NB4 (cell line): ENCODE results near the gene CFAP99.

Experiments
- POLR2A ChIP-seq: IDR thresholded peaks from 2 replicates; pipeline ENCODE4 v1.6.1; 2011; ENCODE audit warnings: mild to moderate bottlenecking; ENCODE audit not compliant: insufficient read length; ENCODE audit errors: extremely low read depth
- TF ChIP-seq, protein P1 (sequence below): IDR thresholded peaks from one replicate; pipeline ENCODE4 v1.5.1; 2012; ENCODE audit warnings: low read depth, low read length

- TF ChIP-seq, protein P1, sequence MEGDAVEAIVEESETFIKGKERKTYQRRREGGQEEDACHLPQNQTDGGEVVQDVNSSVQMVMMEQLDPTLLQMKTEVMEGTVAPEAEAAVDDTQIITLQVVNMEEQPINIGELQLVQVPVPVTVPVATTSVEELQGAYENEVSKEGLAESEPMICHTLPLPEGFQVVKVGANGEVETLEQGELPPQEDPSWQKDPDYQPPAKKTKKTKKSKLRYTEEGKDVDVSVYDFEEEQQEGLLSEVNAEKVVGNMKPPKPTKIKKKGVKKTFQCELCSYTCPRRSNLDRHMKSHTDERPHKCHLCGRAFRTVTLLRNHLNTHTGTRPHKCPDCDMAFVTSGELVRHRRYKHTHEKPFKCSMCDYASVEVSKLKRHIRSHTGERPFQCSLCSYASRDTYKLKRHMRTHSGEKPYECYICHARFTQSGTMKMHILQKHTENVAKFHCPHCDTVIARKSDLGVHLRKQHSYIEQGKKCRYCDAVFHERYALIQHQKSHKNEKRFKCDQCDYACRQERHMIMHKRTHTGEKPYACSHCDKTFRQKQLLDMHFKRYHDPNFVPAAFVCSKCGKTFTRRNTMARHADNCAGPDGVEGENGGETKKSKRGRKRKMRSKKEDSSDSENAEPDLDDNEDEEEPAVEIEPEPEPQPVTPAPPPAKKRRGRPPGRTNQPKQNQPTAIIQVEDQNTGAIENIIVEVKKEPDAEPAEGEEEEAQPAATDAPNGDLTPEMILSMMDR: no peak
- no peak for TF ChIP-seq POLR2A
Observed at GRCh38 chr4:2446656-2447564, 28.2 kb downstream of the CFAP99 start.
